ES-I3 (cell line): ENCODE measurements around the gene CREBBP.
"Not testable (repeated sequence)": the region's sequence is repeated elsewhere in the genome, so short reads cannot be mapped to it uniquely, and the experiment has no call there.

Source experiments
- H3K36me3 ChIP-seq: 2 replicates; pipeline ENCODE4 v1.6.1; 2013; ENCODE audit warnings: mild to moderate bottlenecking, low read length, control low read depth, moderate library complexity; ENCODE audit not compliant: insufficient read depth
- H3K4me1 ChIP-seq: 2 replicates; pipeline ENCODE4 v1.6.1; 2013; ENCODE audit warnings: mild to moderate bottlenecking, control low read depth, low read length; ENCODE audit not compliant: insufficient read depth
- H3K9ac ChIP-seq: 2 replicates; pipeline ENCODE4 v1.6.1; 2013; ENCODE audit warnings: low read depth, mild to moderate bottlenecking, low read length, moderate library complexity
- H3K9me3 ChIP-seq: 2 replicates; pipeline ENCODE4 v1.6.1; 2013; ENCODE audit warnings: mild to moderate bottlenecking, low read length, moderate library complexity; ENCODE audit not compliant: control insufficient read depth, insufficient read depth

The CREBBP gene

DNA sequence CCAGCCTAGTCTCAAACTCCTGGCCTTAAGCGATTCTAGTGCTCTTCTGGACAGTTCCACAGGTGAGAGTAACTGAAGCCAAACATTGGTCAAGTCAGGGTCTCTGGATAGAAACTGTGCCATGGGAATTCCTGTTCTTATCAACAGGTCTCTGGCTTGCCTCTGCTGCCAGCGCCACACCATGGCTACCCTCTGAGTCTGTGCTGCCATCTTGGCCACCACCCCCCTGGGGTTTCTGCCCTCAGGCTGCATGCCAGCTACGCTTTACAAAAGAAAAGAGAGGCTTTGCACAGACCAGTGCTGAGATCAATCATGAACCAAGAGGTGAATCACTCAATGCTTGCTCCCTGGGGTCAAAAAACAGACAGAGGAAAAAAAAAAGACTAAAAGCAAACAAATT, 24.4 kb upstream of the CREBBP start:
- Histone ChIP-seq H3K4me1 (no peaks in the 10 kb centered on the region), H3K9ac (no peak overlapping the region), H3K9me3 (no peaks in the 10 kb centered on the region), H3K36me3 (no peaks in the 10 kb centered on the region)

DNA sequence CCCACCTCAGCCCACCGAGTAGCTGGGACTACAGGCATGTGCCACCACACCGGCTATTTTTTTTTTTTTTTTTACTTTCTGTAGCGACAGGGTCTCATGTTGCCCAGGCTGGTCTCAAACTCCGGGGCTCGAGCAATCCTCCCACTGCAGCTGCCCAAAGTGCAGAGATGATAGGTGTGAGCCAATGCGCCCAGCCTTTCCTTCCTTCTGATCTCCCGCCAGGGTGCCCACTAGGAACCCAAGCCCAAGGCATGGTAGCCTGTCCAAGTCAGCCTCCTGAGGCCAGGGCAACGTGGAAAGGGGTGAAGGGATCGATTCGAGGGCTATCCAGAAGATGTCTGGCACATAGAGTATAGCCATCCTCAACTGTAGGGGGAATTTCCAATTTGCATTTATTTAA, 9.6 kb upstream of the CREBBP start:
- H3K36me3 ChIP-seq = no peaks in the 10 kb centered on the region
- no peak overlapping the region for H3K9ac ChIP-seq
- 0 out of 2 replicates have a peak, but pooled peaks cover 2% of the 10 kb centered on the region for H3K9me3 ChIP-seq
- H3K4me1 ChIP-seq = no peaks in the 10 kb centered on the region

DNA sequence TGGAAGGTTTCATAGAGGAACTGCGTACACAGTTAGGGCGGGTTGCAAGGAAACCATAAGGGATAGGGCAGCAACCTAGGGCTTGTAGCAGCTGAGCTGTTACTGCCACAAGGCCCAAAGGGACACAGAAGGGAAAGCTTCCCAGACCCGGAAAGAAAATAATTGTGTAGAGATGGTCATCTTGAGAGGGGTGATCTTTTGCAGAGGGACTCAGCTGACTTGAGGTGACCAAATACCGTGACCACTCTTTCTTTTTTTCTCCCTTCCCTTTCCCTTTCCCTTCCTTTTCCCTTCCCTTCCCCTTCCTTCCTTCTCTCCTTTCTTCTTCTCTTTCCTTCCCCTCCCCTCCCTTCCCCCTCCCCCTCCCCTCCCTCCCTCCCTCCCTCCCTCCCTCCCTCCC, 8.5 kb upstream of the CREBBP start:
- Histone ChIP-seq H3K9me3 (no peaks in the 10 kb centered on the region), H3K4me1 (no peaks in the 10 kb centered on the region), H3K9ac (no peak overlapping the region), H3K36me3 (no peaks in the 10 kb centered on the region)

DNA sequence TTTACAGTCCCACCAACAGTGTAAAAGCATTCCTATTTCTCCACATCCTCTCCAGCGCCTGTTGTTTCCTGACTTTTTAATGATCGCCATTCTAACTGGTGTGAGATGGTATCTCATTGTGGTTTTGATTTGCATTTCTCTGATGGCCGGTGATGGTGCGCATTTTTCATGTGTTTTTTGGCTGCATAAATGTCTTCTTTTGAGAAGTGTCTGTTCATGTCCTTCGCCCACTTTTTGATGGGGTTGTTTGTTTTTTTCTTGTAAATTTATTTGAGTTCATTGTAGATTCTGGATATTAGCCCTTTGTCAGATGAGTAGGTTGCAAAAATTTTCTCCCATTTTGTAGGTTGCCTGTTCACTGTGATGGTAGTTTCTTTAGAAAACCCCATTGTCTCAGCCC, 5.5 kb upstream of the CREBBP start:
- H3K9me3 ChIP-seq, H3K36me3 ChIP-seq, H3K4me1 ChIP-seq, H3K9ac ChIP-seq: not testable (repeated sequence)

DNA sequence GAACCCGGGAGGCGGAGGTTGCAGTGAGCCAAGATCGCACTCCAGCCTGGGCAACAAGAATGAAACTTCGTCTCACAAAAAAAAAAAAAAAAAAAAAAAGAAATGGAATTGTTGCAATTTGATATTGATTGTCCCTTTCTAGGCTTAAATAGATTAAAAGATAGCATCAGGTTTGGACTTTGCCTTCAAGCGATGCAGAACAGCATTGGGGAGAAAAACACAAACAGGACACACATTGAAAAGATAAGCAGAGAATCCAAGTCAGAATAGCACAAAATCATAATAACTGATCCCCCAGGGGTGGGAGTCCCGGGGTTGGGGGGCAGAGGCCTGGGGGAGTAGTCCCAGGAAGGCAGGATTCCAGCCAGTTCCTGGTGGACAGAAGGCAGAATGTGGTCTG, 3.9 kb upstream of the CREBBP start:
- Histone ChIP-seq H3K9ac (no peak overlapping the region), H3K36me3 (no peaks in the 10 kb centered on the region), H3K9me3 (no peaks in the 10 kb centered on the region), H3K4me1 (no peaks in the 10 kb centered on the region)

DNA sequence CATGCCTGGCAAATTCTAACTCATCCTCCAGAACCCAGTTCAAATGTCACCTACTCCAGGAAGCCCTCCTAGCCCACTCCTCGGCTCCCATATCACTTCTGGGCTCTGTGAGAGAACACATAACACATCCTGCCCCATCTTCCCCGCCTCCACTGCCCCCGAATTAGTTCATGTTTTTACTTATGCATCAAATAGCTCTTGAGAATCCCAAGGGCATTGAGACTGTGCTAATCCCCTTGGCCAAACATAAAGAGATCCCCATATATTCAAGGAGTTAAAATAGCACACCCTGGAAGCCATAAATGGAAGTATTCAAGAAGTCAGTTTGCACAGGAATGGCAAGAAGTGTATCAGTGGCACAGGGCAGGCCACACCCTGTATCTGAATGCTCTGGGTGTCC, 2.0 kb upstream of the CREBBP start:
- Histone ChIP-seq H3K36me3 (no peaks in the 10 kb centered on the region), H3K9me3 (no peaks in the 10 kb centered on the region), H3K4me1 (0 out of 2 replicates have a peak, but pooled peaks cover 6% of the 10 kb centered on the region), H3K9ac (no peak overlapping the region)

DNA sequence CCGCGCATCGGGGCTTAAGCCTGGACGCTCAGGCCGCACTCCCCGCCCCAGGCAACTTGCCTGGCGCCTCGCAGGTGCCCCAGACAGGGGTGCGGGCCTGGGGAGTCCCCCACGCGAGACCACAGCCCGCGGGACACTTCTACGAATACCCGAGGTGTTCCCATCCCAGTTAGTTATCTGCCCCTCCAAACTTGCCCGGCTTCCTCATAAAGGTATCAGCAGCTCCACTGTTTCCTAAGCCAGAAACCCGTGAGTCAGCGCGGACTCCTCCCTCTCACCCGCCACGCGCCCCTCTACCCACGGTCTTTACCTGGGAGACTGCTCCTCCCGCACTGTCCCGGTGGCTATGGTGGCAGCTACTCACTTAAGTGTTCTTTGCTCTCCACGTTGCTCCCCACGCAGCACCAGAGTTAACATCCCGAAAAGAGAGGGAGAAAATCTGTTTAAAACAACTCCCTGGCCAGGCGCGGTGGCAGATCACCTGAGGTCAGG, 1.0 kb upstream of the CREBBP start:
- peak overlapping the region; percentile 89 for H3K9ac ChIP-seq
- H3K4me1 ChIP-seq = 0 out of 2 replicates have a peak, but pooled peaks cover 6% of the 10 kb centered on the region

DNA sequence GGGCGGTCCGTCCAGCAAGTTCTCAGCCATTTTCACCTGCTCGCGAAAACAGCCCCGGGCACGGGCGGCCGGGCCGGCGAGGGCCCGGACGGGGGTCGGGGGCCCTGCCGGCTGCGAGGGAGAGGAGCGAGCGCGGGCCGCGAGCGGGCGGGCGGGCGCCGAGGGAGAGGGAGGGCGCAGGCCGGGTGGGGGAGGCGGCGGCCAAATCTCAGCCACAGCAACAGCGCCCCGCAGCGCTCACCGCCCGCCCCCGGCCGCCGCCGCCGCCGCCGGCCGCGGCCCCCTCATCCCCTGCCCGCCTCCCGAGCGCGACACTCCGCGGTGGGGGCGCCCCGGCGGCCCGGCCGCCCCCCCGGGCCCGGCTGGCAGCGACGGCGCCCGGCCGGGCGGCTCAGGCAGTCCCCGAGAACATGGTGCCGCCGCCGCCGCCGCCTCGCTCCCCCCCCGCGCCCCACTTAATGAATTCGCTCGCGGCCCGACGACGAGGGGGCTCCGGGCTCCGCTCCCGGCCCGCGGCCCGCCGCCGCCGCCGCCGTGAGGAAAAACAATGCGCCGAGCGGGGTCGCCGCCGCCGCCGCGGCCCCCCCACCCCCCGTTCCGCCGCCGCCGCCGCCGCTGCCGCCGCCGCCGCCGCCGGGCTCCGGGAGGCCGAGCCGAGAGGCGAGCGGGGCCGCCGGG, 487 bp downstream of the CREBBP start:
- Histone ChIP-seq H3K4me1 (0 out of 2 replicates have a peak, but pooled peaks cover 6% of the 10 kb centered on the region), H3K9ac (peak overlapping the region; percentile 61; the same call in 1 of the 2 replicates), H3K9me3 (no peaks in the 10 kb centered on the region), H3K36me3 (no peaks in the 10 kb centered on the region)

More for the DNA sequence above, 1.0 kb upstream of the CREBBP start:
- Histone ChIP-seq H3K36me3 (no peaks in the 10 kb centered on the region), H3K9me3 (no peaks in the 10 kb centered on the region)

DNA sequence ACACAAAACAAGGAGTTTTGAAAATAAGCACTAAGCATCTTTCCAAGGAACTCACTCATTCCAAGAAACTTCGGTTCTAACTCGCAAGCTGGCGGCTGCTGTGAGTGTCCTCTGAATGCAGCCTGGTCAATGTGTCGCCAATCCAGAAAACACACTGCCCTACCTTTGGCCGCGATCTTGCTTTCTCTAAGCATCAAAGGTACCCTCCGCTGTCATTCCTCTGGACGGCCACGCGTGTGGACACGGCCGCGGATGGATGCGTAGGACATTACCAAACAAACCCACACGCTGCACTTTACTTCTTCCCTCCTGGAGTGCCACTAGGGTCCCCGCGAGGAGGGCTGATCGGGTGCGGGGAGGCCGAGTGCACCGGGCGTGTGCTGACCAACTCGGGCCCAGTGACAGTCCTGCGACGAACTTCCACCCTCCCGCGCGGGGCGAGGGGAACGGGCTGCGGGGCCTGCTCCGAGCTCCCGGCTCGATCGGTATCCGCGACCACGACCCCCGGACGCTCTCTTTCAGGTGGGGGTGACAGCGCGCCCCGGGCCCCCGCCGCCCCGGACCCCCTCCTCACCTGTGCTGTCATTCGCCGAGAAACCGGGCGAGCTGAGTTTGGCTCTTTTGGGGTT, 1.1 kb downstream of the CREBBP start:
- no peaks in the 10 kb centered on the region for H3K36me3 ChIP-seq
- H3K9ac ChIP-seq = peak overlapping the region; percentile 61
- H3K9me3 ChIP-seq = no peaks in the 10 kb centered on the region
- 0 out of 2 replicates have a peak, but pooled peaks cover 6% of the 10 kb centered on the region for H3K4me1 ChIP-seq

DNA sequence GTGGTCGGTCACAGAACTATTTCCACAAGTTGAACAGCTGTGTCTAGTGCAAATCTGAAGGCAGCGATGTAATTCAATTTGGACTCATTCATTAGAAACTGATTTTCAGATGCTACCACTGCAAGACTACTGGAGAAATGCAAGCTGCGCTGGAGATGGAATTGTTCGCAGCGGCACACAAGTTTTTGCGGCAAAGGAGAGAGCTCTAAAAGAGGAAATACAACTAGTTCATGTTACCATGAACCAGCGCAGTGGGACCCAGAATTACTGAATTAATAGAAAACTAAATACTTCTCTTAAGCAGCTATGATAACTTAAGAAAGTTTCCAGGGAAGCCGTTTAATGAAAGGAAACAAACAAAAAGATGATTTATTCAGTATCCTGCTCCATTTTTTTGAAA, 1.9 kb downstream of the CREBBP start:
- H3K36me3 ChIP-seq = no peaks in the 10 kb centered on the region
- peak overlapping the region; percentile 61; the same call in 1 of the 2 replicates for H3K9ac ChIP-seq
- H3K9me3 ChIP-seq = no peaks in the 10 kb centered on the region
- H3K4me1 ChIP-seq = 0 out of 2 replicates have a peak, but pooled peaks cover 6% of the 10 kb centered on the region

DNA sequence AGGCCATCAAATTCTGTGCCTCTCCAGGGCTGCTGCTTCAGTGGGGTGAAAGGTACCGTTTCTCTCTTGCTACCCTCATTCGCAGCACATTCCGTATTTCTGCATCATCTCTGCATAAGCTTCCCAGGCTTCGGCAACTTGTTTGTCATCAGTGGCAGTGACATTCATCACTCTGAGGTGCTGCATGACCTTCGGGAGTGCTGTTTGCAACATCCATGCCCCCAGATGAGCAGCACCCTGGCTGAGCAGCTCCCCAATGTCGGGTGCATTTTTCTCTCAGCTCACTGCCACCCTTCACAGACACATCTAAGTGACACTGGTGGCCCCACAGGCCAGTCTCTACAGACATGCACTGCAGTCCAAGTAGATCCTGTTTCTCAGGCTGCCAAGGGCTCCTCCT, 3.8 kb downstream of the CREBBP start:
- Histone ChIP-seq H3K9ac (no peak overlapping the region), H3K36me3 (no peaks in the 10 kb centered on the region), H3K9me3 (no peaks in the 10 kb centered on the region), H3K4me1 (peaks cover 14% of the 10 kb centered on the region; the same call in 1 of the 2 replicates)

DNA sequence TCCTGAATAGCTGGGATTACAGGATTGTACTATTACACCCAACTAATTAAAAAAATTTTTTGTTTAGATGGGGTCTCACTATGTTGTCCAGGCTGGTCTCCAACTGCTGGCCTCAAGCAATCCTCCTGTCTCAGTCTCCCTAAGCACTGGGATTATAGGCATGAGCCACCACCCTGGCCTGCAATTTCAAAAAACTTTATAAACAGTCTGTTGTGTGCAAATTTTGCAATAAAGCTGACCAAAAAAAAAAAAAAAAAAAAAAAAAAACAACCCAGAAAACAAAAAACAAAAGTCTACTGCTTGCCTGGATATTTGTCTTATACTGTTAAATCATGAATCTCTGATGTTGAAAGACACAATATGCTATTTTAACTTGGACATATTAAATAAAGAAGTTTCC, 4.4 kb downstream of the CREBBP start:
- Histone ChIP-seq H3K36me3 (no peaks in the 10 kb centered on the region), H3K9me3 (no peaks in the 10 kb centered on the region), H3K9ac (no peak overlapping the region), H3K4me1 (peaks cover 17% of the 10 kb centered on the region; the same call in 1 of the 2 replicates)

DNA sequence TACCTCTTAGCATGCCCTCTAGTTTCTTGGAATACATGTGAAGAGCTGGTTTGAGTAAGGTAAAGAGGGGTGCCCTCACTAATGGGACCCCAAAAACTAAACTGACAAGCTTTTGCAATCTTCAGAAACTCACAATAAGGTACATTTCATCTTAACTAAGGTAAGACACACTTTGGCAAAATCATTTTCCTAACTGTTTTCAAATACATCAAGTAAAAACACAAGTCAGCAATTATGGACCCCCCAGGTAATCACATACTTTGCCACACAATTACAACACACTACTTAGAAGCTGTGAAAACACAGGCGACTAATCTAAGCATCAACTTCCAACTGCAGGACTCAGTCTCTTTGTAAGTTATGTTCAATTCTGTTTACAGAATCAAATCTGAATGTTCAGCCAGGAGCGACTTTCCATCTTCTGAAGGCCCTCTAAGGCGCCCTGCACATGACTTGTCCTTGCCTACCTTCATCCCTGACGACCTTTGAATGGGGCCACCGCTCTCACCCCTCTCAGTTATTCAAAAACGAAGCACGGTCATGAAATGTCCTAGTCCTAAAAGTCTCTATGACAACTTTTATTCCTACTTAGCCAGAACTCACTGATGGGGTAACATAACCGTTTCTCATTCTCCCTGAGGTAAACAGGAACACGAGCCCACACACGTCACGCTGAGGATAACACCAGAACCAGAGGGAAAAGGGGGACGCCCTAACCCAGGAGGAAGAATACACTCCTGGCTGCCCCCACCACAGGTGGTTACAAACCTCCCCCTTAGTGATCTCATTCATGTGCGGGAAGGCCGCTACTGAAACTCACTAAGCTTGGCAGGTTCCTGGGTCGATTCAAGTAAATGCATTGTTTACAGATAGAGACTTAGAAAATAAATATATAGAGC, 5.5 kb downstream of the CREBBP start:
- Histone ChIP-seq H3K9ac (no peak overlapping the region), H3K36me3 (no peaks in the 10 kb centered on the region), H3K9me3 (no peaks in the 10 kb centered on the region), H3K4me1 (peaks cover 17% of the 10 kb centered on the region; the same call in 1 of the 2 replicates)

DNA sequence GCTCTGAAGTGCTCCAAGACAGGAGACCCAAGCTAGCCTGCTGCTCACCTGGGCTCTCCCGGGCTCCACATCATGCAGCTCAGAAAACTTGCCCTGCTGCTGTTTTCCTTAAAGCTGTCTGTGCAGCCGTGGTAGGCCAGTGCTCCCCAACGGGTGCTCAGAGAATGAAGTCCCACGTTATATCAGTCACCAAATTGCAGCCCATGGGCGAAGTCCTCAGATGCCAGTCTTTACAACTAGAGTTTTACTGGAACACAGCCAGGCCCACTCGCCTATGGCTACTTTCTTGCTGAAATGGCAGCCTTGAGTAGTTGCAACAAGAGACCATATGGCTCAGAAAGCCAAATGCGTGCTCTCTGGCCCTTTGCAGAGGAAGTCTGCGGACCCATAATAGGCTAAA, 6.3 kb downstream of the CREBBP start:
- peaks cover 17% of the 10 kb centered on the region; the same call in 1 of the 2 replicates for H3K4me1 ChIP-seq
- H3K9ac ChIP-seq = no peak overlapping the region
- no peaks in the 10 kb centered on the region for H3K9me3 ChIP-seq
- no peaks in the 10 kb centered on the region for H3K36me3 ChIP-seq
